Measurements from ENCODE around the gene CERS1.

CERS1 gene

DNA sequence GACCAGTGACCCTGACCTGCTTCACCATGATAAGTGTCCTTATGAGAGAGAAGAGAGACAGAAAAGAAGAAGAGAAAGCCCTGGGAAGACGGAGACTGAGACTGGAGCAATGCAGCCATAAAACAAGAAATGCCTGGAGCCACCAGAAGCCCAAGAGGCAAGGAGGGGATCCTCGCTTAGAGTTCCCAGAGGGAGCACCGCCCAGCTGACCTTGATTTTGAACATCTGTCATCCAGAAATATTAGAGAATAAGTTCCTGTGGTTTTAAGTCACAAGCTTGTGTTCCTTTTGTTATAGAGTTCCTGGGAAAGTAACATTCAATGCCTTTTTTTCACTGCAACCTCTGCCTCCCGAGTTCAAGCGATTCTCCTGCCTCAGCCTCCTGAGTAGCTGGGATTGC lies 20.2 kb downstream of the CERS1 start:
- DNase-seq (ENCODE audit: low spot score), result no peak

DNA sequence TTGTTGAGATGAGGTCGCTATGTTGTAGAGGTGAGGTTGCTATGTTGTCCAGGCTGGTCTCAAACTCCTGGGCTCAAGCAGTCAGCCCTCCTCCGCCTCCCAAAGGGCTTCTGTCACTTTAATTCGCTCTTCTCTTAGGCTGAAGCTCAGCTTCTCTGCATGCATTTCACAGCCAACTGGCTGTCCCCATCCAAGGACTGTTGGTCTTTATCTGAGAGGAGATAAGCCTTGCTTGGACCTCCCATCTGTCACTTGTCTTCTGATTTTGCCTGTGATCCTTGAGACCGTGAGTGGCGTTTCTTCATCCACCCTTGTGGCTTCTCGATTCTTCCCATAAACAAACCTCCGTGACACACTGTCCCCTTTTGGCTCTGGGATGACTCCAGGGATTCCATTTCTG lies 24.4 kb downstream of the CERS1 start:
- TF ChIP-seq, protein P1, sequence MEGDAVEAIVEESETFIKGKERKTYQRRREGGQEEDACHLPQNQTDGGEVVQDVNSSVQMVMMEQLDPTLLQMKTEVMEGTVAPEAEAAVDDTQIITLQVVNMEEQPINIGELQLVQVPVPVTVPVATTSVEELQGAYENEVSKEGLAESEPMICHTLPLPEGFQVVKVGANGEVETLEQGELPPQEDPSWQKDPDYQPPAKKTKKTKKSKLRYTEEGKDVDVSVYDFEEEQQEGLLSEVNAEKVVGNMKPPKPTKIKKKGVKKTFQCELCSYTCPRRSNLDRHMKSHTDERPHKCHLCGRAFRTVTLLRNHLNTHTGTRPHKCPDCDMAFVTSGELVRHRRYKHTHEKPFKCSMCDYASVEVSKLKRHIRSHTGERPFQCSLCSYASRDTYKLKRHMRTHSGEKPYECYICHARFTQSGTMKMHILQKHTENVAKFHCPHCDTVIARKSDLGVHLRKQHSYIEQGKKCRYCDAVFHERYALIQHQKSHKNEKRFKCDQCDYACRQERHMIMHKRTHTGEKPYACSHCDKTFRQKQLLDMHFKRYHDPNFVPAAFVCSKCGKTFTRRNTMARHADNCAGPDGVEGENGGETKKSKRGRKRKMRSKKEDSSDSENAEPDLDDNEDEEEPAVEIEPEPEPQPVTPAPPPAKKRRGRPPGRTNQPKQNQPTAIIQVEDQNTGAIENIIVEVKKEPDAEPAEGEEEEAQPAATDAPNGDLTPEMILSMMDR (IDR thresholded peaks at IDR 0.05; ENCODE audit: extremely low read depth, missing control alignments), result no peak
- no peak for DNase-seq (ENCODE audit: low spot score)

More for the DNA sequence above, 20.2 kb downstream of the CERS1 start:
- TF ChIP-seq, protein P1 (IDR thresholded peaks at IDR 0.05; ENCODE audit: extremely low read depth, missing control alignments), result no peak

DNA sequence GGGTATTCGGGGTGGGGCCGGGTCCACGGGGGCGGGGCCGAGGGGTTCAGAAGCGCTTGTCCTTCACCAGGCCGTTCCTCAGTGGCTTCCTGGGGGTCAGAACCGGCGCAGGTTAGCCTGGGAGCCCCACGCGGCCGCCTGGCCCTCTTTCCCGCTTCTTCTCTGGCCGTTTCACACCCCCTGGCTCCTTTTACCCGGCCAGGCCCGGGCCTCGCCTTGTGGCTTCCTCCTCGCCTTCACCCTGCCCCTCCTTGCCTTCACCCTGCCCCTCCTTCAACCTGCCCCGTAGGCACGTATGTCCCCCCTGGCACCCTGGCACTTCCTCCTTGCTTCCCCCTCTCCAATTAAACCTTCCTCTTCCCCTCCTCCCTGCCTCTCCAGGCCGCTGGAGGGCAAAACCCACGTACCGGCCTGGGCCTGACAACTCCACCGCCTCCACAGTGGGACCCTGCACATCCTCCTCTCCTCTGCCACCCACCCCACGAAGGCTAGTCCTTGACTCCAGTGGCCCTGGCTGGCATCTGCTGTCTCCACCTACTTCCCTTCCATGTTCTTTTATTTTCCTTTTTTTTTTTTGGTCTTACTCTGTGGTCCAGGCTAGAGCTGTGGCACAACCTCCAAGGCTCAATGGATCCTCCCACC lies 25.3 kb downstream of the CERS1 start:
- DNase-seq (ENCODE audit: low spot score), result no peak
- TF ChIP-seq, protein P1 (IDR thresholded peaks at IDR 0.05; ENCODE audit: extremely low read depth, missing control alignments), result no peak

DNA sequence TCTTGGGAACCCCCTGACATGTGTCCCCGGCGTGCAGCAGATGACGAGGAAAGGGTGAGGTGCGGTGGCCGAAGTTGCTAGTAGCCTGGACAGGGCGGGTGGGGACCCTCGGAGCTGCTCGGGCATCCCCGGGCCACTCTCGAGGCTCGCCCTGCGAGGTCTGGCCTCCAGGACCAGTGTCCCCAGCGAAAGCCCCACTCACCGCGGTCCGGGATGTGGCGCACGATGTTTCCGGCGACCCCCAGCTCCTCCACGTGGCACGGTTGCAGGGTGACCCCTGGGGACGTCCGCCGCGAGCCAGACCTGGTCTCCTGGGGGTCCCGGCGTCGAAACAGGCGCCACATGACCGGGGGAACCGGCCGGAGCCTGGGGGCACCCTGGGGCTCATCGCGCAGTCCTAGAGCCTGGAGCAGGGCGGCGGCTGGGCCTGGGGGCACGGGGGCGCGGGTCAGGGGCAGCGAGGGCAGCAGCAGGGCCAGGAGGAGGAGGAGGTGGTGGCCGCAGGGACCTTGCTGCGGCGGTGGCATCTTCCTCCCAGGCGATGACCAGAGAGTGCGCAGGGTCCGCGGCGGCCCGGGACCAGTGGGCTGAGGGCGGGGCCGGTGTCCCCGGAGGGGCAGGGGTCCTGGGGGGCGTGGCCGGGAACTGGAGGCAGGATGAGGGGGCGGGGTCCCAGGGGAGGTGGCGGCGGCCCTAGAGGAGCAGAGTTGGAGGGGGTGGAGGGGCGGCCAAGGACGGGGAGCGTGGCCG lies 26.0 kb downstream of the CERS1 start:
- DNase-seq (ENCODE audit: low spot score), result no peak
- TF ChIP-seq, protein P1 (IDR thresholded peaks at IDR 0.05; ENCODE audit: extremely low read depth, missing control alignments), result no peak

DNA sequence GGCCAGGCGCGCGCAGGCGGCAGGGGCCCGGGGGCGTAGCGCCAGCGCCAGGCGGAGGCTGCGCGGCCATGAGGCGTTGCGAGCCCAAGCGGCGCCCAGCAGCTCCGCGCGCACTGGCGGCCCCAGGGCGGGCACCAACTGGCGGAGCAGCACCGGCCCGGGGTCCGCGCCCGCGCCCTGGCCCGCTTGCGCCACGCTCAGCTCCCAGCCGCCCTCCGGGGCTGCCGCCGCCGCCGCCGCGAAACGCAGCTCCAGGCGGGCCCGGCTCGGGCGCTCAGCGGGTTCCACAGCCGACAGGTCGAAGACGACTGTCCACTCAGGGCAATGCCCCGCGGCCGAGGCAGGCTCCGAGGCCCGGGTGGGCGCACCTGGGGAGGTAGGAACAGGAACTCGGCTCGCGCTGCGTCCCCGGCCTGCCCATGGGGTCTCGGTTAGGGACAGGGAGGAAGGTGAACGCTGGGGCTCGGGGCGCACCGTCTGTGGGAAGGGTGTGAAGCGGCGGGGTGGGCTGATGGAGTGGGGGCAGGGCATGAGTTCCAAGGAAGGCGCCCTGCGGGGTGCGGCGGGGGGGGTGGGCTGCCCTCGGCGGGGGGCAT lies 26.8 kb downstream of the CERS1 start:
- no peak for DNase-seq (ENCODE audit: low spot score)

GRCh38 chr19:18868380-18869022 lies 27.5 kb downstream of the CERS1 start:
- DNase-seq (ENCODE audit: low spot score), result no peak
- TF ChIP-seq, protein P1 (IDR thresholded peaks at IDR 0.05; ENCODE audit: extremely low read depth, missing control alignments), result no peak

More for the DNA sequence above, 26.8 kb downstream of the CERS1 start:
- TF ChIP-seq, protein P1 (IDR thresholded peaks at IDR 0.05; ENCODE audit: extremely low read depth, missing control alignments), result no peak

GRCh38 chr19:18867751-18868150 lies 28.2 kb downstream of the CERS1 start:
- DNase-seq (ENCODE audit: low spot score), result no peak
- TF ChIP-seq, protein P1 (IDR thresholded peaks at IDR 0.05; ENCODE audit: extremely low read depth, missing control alignments), result no peak

All from GM20000 (cell line).